Subcutaneous abdominal adipose tissue (tissue), 5 donors: ENCODE measurements around the gene LCN2.
"Not testable (repeated sequence)": the region's sequence is repeated elsewhere in the genome, so short reads cannot be mapped to it uniquely, and the experiment has no call there.

Experiments
- H3K27ac ChIP-seq: one replicate; pipeline ENCODE4 v1.7.0; 2013; ENCODE audit warnings: low read depth, mild to moderate bottlenecking, inconsistent platforms, low read length, moderate library complexity
- H3K27me3 ChIP-seq, 5 donors: one replicate each; pipeline ENCODE4 v1.7.0; 2013; ENCODE audit warnings: low read length in 5 of 5, inconsistent platforms in 1 of 5; ENCODE audit not compliant: control insufficient read depth in 5 of 5, insufficient read depth in 4 of 5
- H3K36me3 ChIP-seq, 5 donors: one replicate each; pipeline ENCODE4 v1.7.0; 2013; ENCODE audit warnings: low read length in 5 of 5; ENCODE audit not compliant: control insufficient read depth in 5 of 5, insufficient read depth in 5 of 5
- H3K4me1 ChIP-seq, 5 donors: one replicate each; pipeline ENCODE4 v1.7.0; 2013; ENCODE audit warnings: low read length in 5 of 5, mild to moderate bottlenecking in 3 of 5, moderate library complexity in 1 of 5; ENCODE audit not compliant: control insufficient read depth in 5 of 5, insufficient read depth in 5 of 5
- H3K4me3 ChIP-seq, 5 donors: one replicate each; pipeline ENCODE4 v1.7.0; 2013; ENCODE audit warnings: low read length in 5 of 5, low read depth in 1 of 5
- H3K9ac ChIP-seq, 5 donors: one replicate each; pipeline ENCODE4 v1.7.0; 2013; ENCODE audit warnings: low read length in 5 of 5, mild to moderate bottlenecking in 4 of 5, moderate library complexity in 3 of 5
- H3K9me3 ChIP-seq, 5 donors: one replicate each; pipeline ENCODE4 v1.7.0; 2013; ENCODE audit warnings: low read length in 5 of 5; ENCODE audit not compliant: control insufficient read depth in 5 of 5
- donor health status: healthy.
- donor health status: healthy.
- donor health status: healthy.
- donor health status: healthy.
- donor health status: healthy.

LCN2 gene

GRCh38 chr9:128181480-128181879, 32.2 kb downstream of the LCN2 start:
- H3K4me3 ChIP-seq, H3K9me3 ChIP-seq, H3K27me3 ChIP-seq, H3K4me1 ChIP-seq, H3K9ac ChIP-seq, H3K27ac ChIP-seq: not testable (repeated sequence)
- H3K36me3 ChIP-seq: peaks cover 0 to 77% (median 68%) of the 10 kb centered on the region in 5 donors

- Histone ChIP-seq H3K36me3 (peaks cover 0 to 70% (median 59%) of the 10 kb centered on the region in 5 donors), H3K27ac (no peak overlapping the region), H3K9me3 (peaks cover 0 to 6% (median 0%) of the 10 kb centered on the region in 5 donors), H3K4me3 (no peak overlapping the region), H3K4me1 (no peaks in the 10 kb centered on the region), H3K27me3 (no peaks in the 10 kb centered on the region), H3K9ac (no peak overlapping the region)
Observed at GRCh38 chr9:128182893-128183588, 33.8 kb downstream of the LCN2 start.

GRCh38 chr9:128185979-128186965, 37.0 kb downstream of the LCN2 start:
- Histone ChIP-seq H3K4me3 (no peak overlapping the region), H3K4me1 (peaks cover 2 to 14% (median 14%) of the 10 kb centered on the region in 5 donors), H3K27me3 (no peaks in the 10 kb centered on the region), H3K36me3 (peaks cover 0 to 56% (median 40%) of the 10 kb centered on the region in 5 donors), H3K9me3 (no peaks in the 10 kb centered on the region), H3K27ac (no peak overlapping the region), H3K9ac (peak overlapping the region in 1 of 5 donors; percentile 23)

DNA sequence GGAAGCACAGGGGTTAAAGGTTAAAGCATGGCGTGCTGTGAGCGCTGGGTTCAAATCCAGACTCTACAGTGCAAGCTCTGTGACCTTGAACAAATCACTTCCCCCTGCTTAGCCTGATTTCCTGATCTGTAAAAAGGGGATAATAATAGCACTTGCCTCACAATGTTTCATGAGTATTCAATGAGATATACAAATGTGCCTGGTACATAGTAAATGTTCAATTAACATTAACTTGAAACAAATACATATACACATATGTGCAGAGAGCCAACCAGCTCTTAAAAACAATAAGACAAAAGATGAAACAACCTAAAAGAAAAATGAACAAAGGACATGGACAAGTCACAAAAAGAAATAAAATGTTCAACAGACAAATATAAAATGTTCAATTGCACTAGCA, 38.1 kb downstream of the LCN2 start:
- Histone ChIP-seq H3K9ac (no peak overlapping the region), H3K36me3 (peaks cover 0 to 54% (median 40%) of the 10 kb centered on the region in 5 donors), H3K27ac (no peak overlapping the region), H3K4me1 (peaks cover 2 to 23% (median 21%) of the 10 kb centered on the region in 5 donors), H3K4me3 (no peak overlapping the region), H3K9me3 (no peaks in the 10 kb centered on the region), H3K27me3 (no peaks in the 10 kb centered on the region)

- Histone ChIP-seq H3K27ac (no peak overlapping the region), H3K4me3 (no peak overlapping the region), H3K9me3 (no peaks in the 10 kb centered on the region), H3K36me3 (peaks cover 0 to 45% (median 34%) of the 10 kb centered on the region in 5 donors), H3K27me3 (no peaks in the 10 kb centered on the region), H3K4me1 (peaks cover 2 to 29% (median 26%) of the 10 kb centered on the region in 5 donors), H3K9ac (no peak overlapping the region)
Observed at GRCh38 chr9:128188209-128188608, 39.0 kb downstream of the LCN2 start.

DNA sequence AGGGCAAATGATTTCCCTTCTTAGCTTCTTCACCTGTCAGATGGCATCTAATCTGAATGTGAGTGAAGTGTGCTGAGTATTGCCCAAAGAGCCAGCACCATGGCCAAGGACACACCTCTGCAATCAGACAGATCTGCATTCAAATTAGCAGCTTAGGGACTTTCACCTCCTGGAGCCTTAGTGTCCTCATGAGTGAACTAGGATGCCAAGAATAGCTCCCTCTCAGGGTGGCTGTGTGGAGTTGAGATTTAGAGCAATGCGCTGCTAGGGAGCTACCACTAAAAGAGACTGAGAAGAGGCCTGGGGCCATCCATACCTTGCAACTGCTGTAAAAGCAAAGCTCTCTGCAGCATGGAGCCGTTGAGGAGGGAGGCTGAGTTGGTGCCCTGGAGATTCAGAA, 40.8 kb downstream of the LCN2 start:
- Histone ChIP-seq H3K4me3 (peak overlapping the region in 2 of 5 donors; percentile 6 to 92), H3K4me1 (peaks cover 2 to 31% (median 28%) of the 10 kb centered on the region in 5 donors), H3K27ac (no peak overlapping the region), H3K36me3 (peaks cover 0 to 34% (median 30%) of the 10 kb centered on the region in 5 donors), H3K9ac (peak overlapping the region in 4 of 5 donors; percentile 77 to 98 (median 89)), H3K27me3 (no peaks in the 10 kb centered on the region), H3K9me3 (no peaks in the 10 kb centered on the region)

DNA sequence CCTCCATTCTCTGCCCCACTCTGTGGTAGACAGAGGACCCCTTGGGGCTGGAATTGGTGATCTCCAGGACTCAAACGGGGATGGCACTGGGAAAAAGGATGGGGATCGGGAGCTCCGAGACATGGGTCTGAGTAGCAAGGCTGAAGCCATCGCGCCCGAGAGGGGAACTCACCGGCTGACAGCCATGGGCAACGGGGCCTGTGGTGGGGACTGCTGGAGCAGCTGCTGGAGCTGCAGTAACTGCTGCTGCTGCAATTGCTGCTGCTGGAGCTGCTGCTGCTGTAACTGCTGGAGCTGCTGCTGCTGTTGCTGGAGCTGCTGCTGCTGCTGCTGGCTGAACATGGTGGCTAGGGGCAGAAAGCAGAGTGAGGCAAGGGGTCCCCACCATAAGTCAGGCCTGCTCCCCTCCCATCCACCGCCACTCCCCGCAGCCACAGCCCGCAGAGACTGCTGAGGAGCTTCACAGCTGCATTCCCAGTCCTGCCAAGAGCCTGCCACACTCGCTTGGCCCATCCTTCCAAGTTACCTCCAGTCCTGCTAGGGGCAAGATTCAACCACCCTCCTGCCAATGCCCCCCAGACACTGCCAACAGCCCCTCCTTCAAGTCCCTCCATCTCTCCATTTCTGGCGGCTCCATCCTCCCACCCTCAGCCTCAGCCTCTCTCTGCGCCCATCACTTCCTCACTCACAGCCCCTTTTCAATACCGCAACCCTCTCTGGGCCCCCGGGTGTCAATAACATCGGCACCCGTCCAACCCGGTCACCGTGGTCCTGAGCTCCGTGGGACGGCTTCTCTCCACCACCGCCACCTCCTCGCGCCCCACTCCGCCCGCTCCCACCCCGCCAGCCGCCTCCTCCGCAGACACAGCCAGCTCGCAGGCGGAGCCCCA, 41.5 kb downstream of the LCN2 start:
- H3K27ac ChIP-seq: peak overlapping the region; percentile 74

GRCh38 chr9:128191406-128192046, 42.3 kb downstream of the LCN2 start, which contains the start of gene CIZ1:
Gene CIZ1 (minus strand): TSS chr9:128191572. CDS start chr9:128190857, 715 bp downstream.
- H3K9ac ChIP-seq: peak within 1 kb of the TSS; percentile 77 to 98 (median 81)
- peaks cover 2 to 31% (median 28%) of the 10 kb centered on the region in 5 donors for H3K4me1 ChIP-seq
- peak within 1 kb of the TSS; percentile 68 to 99 (median 89) for H3K4me3 ChIP-seq
- H3K27ac ChIP-seq: peak within 1 kb of the TSS; percentile 74
- no peaks in the 10 kb centered on the region for H3K9me3 ChIP-seq
- no peaks in the 10 kb centered on the region for H3K27me3 ChIP-seq
- H3K36me3 ChIP-seq: peaks cover 0 to 19% (median 15%) of the 10 kb centered on the region in 5 donors

More for the DNA sequence above, 41.5 kb downstream of the LCN2 start:
- Histone ChIP-seq H3K27me3 (no peaks in the 10 kb centered on the region), H3K36me3 (peaks cover 0 to 27% (median 23%) of the 10 kb centered on the region in 5 donors), H3K9me3 (no peaks in the 10 kb centered on the region), H3K4me3 (peak overlapping the region; percentile 68 to 99 (median 89)), H3K9ac (peak overlapping the region; percentile 77 to 98 (median 81)), H3K4me1 (peaks cover 2 to 31% (median 28%) of the 10 kb centered on the region in 5 donors)
